Neural progenitor cell (in vitro differentiated cells): ENCODE results near the gene FNTB. TPM values are rescaled to one million over a fixed set of nuclear protein-coding genes. Genes with fewer than 3 reads are reported as not detected.

Experiments
- DNase-seq: peaks from one replicate; pipeline ENCODE4 v3.0.0-alpha.2; 2016; ENCODE audit warnings: low spot score
- H2AFZ ChIP-seq: fragments of 200-600 bp; sonication (generic); replicated peaks from 2 replicates; pipeline ENCODE4 v1.6.1; 2016; ENCODE audit warnings: antibody characterized with exemption
- H3F3A ChIP-seq: fragments of 200-600 bp; sonication (generic); 2 replicates; pipeline ENCODE4 v1.6.1; 2016; ENCODE audit warnings: antibody characterized with exemption, low read depth
- H3K27ac ChIP-seq: fragments of 200-600 bp; sonication (generic); 2 replicates; pipeline ENCODE4 v1.5.1; 2016; ENCODE audit warnings: mild to moderate bottlenecking
- H3K27me3 ChIP-seq: fragments of 200-600 bp; sonication (generic); 2 replicates; pipeline ENCODE4 v1.6.1; 2016; ENCODE audit warnings: mild to moderate bottlenecking, moderate library complexity
- H3K36me3 ChIP-seq: fragments of 200-600 bp; sonication (generic); 2 replicates; pipeline ENCODE4 v1.5.1; 2016
- H3K4me1 ChIP-seq: fragments of 200-600 bp; sonication (generic); 2 replicates; pipeline ENCODE4 v1.6.1; 2016; ENCODE audit warnings: mixed run types
- H3K4me2 ChIP-seq: fragments of 200-600 bp; sonication (generic); 2 replicates; pipeline ENCODE4 v1.6.1; 2016
- H3K4me3 ChIP-seq: fragments of 200-600 bp; sonication (generic); 2 replicates; pipeline ENCODE4 v1.5.1; 2016
- H3K79me2 ChIP-seq: fragments of 200-600 bp; sonication (generic); 2 replicates; pipeline ENCODE4 v1.6.1; 2016; ENCODE audit warnings: low read depth
- H3K9ac ChIP-seq: fragments of 200-600 bp; sonication (generic); 2 replicates; pipeline ENCODE4 v1.6.1; 2016
- H3K9me3 ChIP-seq: fragments of 200-600 bp; sonication (generic); 2 replicates; pipeline ENCODE4 v1.5.1; 2016; ENCODE audit warnings: low read depth
- H4K20me1 ChIP-seq: fragments of 200-600 bp; sonication (generic); 2 replicates; pipeline ENCODE4 v1.6.1; 2016; ENCODE audit warnings: low read depth
- H3K27ac Mint-ChIP-seq: 3 replicates; pipeline ENCODE4 v1.8.0; 2021; ENCODE audit warnings: mixed read lengths
- H3K27me3 Mint-ChIP-seq: 2 replicates; pipeline ENCODE4 v1.8.0; 2022; ENCODE audit warnings: low read depth, mild to moderate bottlenecking, inconsistent platforms, moderate library complexity, mixed read lengths; ENCODE audit not compliant: insufficient read depth
- H3K36me3 Mint-ChIP-seq: 3 replicates; pipeline ENCODE4 v1.8.0; 2021; ENCODE audit warnings: mixed read lengths
- H3K4me1 Mint-ChIP-seq: 3 replicates; pipeline ENCODE4 v1.8.0; 2021; ENCODE audit warnings: mixed read lengths
- H3K4me3 Mint-ChIP-seq: 3 replicates; pipeline ENCODE4 v1.8.0; 2021; ENCODE audit warnings: mild to moderate bottlenecking, moderate library complexity, mixed read lengths
- H3K9me3 Mint-ChIP-seq: 3 replicates; pipeline ENCODE4 v1.8.0; 2020; ENCODE audit warnings: mixed read lengths
- EZH2 ChIP-seq: fragments of 200-600 bp; sonication (generic); IDR thresholded peaks from 2 replicates; pipeline ENCODE4 v1.6.1; 2017; ENCODE audit warnings: antibody characterized with exemption, mild to moderate bottlenecking, moderate library complexity
- EZH2phosphoT487 ChIP-seq: fragments of 200-600 bp; sonication (generic); IDR thresholded peaks from 2 replicates; pipeline ENCODE4 v1.6.1; 2017; ENCODE audit warnings: antibody characterized with exemption
- total RNA-seq: library from RNA; depleted of rRNA; stranded (reverse); fragments of >200 nt; gene quantifications from 2 replicates; pipeline ENCODE4 v1.2.3, GENCODE V29; 2015; ENCODE audit warnings: low replicate concordance
- TF ChIP-seq, protein P1 (sequence below): fragments of 200-600 bp; sonication (generic); IDR thresholded peaks from 2 replicates; pipeline ENCODE4 v1.5.1; 2017; ENCODE audit warnings: antibody characterized with exemption, mild to moderate bottlenecking

FNTB gene
- total RNA-seq, 1 donor from 2014 or later = 8.0 TPM

- H3K9ac ChIP-seq = no peak overlapping the region
- no peaks in the 10 kb centered on the region for H3K27me3 ChIP-seq
- no peaks in the 10 kb centered on the region for H3K9me3 Mint-ChIP-seq
- DNase-seq = no peak
- H3K27me3 Mint-ChIP-seq = no peaks in the 10 kb centered on the region
- H3K27ac ChIP-seq = no peak overlapping the region
- peaks cover 9% of the 10 kb centered on the region for H3K36me3 Mint-ChIP-seq
- H3K4me1 ChIP-seq = no peaks in the 10 kb centered on the region
- H3K9me3 ChIP-seq = no peaks in the 10 kb centered on the region
- H3K4me3 Mint-ChIP-seq = no peak overlapping the region
- no peak overlapping the region for H2AFZ ChIP-seq
- peaks cover under 1% of the 10 kb centered on the region for H4K20me1 ChIP-seq
- no peaks in the 10 kb centered on the region for H3K4me1 Mint-ChIP-seq
- no peak overlapping the region for H3K4me2 ChIP-seq
- TF ChIP-seq EZH2phosphoT487 (no peak), EZH2 (no peak)
- TF ChIP-seq, protein P1, sequence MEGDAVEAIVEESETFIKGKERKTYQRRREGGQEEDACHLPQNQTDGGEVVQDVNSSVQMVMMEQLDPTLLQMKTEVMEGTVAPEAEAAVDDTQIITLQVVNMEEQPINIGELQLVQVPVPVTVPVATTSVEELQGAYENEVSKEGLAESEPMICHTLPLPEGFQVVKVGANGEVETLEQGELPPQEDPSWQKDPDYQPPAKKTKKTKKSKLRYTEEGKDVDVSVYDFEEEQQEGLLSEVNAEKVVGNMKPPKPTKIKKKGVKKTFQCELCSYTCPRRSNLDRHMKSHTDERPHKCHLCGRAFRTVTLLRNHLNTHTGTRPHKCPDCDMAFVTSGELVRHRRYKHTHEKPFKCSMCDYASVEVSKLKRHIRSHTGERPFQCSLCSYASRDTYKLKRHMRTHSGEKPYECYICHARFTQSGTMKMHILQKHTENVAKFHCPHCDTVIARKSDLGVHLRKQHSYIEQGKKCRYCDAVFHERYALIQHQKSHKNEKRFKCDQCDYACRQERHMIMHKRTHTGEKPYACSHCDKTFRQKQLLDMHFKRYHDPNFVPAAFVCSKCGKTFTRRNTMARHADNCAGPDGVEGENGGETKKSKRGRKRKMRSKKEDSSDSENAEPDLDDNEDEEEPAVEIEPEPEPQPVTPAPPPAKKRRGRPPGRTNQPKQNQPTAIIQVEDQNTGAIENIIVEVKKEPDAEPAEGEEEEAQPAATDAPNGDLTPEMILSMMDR = no peak
- no peaks in the 10 kb centered on the region for H3K36me3 ChIP-seq
- H3K4me3 ChIP-seq = no peak overlapping the region
- H3K79me2 ChIP-seq = no peaks in the 10 kb centered on the region
- H3F3A ChIP-seq = no peaks in the 10 kb centered on the region
- H3K27ac Mint-ChIP-seq = no peak overlapping the region
Observed at GRCh38 chr14:64947710-64948611, 38.7 kb upstream of the FNTB start.

- no peaks in the 10 kb centered on the region for H3K27me3 Mint-ChIP-seq
- no peak overlapping the region for H3K27ac Mint-ChIP-seq
- H3K9me3 Mint-ChIP-seq = no peaks in the 10 kb centered on the region
- H3K4me2 ChIP-seq = no peak overlapping the region
- H3F3A ChIP-seq = no peaks in the 10 kb centered on the region
- DNase-seq = no peak
- H3K4me1 ChIP-seq = no peaks in the 10 kb centered on the region
- H3K9ac ChIP-seq = no peak overlapping the region
- H3K4me1 Mint-ChIP-seq = no peaks in the 10 kb centered on the region
- H3K36me3 Mint-ChIP-seq = peaks cover 9% of the 10 kb centered on the region
- no peak overlapping the region for H3K27ac ChIP-seq
- H3K9me3 ChIP-seq = no peaks in the 10 kb centered on the region
- TF ChIP-seq EZH2phosphoT487 (no peak), EZH2 (no peak)
- TF ChIP-seq, protein P1 = no peak
- H3K36me3 ChIP-seq = no peaks in the 10 kb centered on the region
- no peaks in the 10 kb centered on the region for H3K79me2 ChIP-seq
- no peak overlapping the region for H3K4me3 Mint-ChIP-seq
- H4K20me1 ChIP-seq = peaks cover 5% of the 10 kb centered on the region
- no peak overlapping the region for H2AFZ ChIP-seq
- H3K4me3 ChIP-seq = no peak overlapping the region
- H3K27me3 ChIP-seq = no peaks in the 10 kb centered on the region
Observed at GRCh38 chr14:64948612-64949210, 38.0 kb upstream of the FNTB start.

DNA sequence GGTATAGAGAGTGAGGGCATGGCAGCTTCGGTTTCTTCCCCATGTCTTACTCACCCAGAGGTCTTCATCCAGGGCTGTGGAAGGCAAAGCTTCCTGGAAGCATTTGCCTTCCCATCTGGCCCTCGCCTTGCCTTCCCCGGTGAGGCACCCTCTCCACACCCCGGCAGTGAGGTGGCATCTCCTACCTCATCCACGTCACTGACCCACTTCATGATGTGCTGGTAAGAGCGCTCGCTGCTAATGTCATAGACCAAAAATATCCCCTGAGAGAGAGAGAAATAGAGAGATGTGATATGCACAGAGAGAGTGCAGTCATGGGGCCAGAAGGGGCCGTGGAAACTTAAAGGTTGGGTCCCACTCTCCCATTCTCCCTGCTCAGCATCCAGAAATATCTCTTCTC, 35.8 kb upstream of the FNTB start:
- Histone ChIP-seq H2AFZ (no peak overlapping the region), H3K4me1 (no peaks in the 10 kb centered on the region), H3K4me2 (no peak overlapping the region), H3K79me2 (no peaks in the 10 kb centered on the region), H3K27me3 (no peaks in the 10 kb centered on the region), H4K20me1 (peaks cover 5% of the 10 kb centered on the region), H3F3A (no peaks in the 10 kb centered on the region), H3K36me3 (no peaks in the 10 kb centered on the region), H3K27ac (no peak overlapping the region), H3K9me3 (no peaks in the 10 kb centered on the region), H3K9ac (no peak overlapping the region), H3K4me3 (no peak overlapping the region)
- Mint-ChIP-seq H3K9me3 (no peaks in the 10 kb centered on the region), H3K4me3 (no peak overlapping the region), H3K4me1 (no peaks in the 10 kb centered on the region), H3K36me3 (peaks cover 9% of the 10 kb centered on the region), H3K27me3 (no peaks in the 10 kb centered on the region), H3K27ac (no peak overlapping the region)
- TF ChIP-seq, protein P1 = no peak
- no peak for TF ChIP-seq EZH2phosphoT487
- no peak for TF ChIP-seq EZH2
- DNase-seq = no peak
